K562 (cell line): ENCODE measurements around the gene TM9SF4. TPM values are rescaled to one million over a fixed set of nuclear protein-coding genes. Genes with fewer than 3 reads are reported as not detected.

ENCODE experiments used
- ATAC-seq: fragments of 200-7000 bp; cut with Tn5 transposase; 3 replicates; pipeline ENCODE4 v1.9.1; 2020; ENCODE audit warnings: moderate library complexity
- Bru-seq: library from RNA; stranded (reverse); fragments of 400-500 nt; gene quantifications from one replicate; lab custom pipeline; 2021; lab: Mats Ljungman, UMichigan
- BruChase-seq, 2 experiments: library from RNA; stranded (reverse); fragments of 400-500 nt; gene quantifications; one replicate each; lab custom pipeline; 2021; lab: Mats Ljungman, UMichigan
- BruUV-seq: library from RNA; stranded (reverse); fragments of 400-500 nt; replicated peaks from 2 replicates; lab custom pipeline; 2021; lab: Mats Ljungman, UMichigan
- CTCF ChIA-PET: fragments of 300-600 bp; formaldehyde crosslinking; extraction: SDS; loops from one replicate; lab custom pipeline; 2021; ENCODE audit warnings: low intra/inter-chr PET ratio; lab: Yijun Ruan, JAX
- POLR2A ChIA-PET: fragments of 300-600, 350-650 bp; sonication (Branson Sonifier 250); formaldehyde crosslinking; extraction: SDS; loops from one replicate; lab custom pipeline; 2021; ENCODE audit warnings: antibody characterized with exemption, inconsistent platforms; lab: Yijun Ruan, JAX
- DNase-seq, 4 experiments: peaks; one replicate each; pipeline versions ENCODE4 v3.0.0 to v3.0.0-alpha.2; 2011 to 2018; ENCODE audit warnings: low spot score in 3 of 4, mixed read lengths in 3 of 4; ENCODE audit errors: extremely low read depth in 1 of 4
- FAIRE-seq: peaks from 2 replicates; lab custom pipeline; 2011; peaks lifted over from hg19 to GRCh38; lab: Jason Lieb, UNC
- H2AFZ ChIP-seq: 2 replicates; pipeline ENCODE4 v1.6.0; 2011; ENCODE audit warnings: low read depth, low read length, control low read depth, inconsistent platforms
- H3K27ac ChIP-seq: fragments of 200-600 bp; 3 replicates; pipeline ENCODE4 v1.8.0; 2011; ENCODE audit warnings: low read depth, mild to moderate bottlenecking, control low read depth, inconsistent platforms, low read length, moderate library complexity, mixed read lengths; ENCODE audit errors: extremely low read depth
- H3K27me3 ChIP-seq, 2 experiments: fragments of 300-600 bp in 1 of 2; 2 replicates in 1 of 2; 3 replicates in 1 of 2; pipeline versions ENCODE4 v1.6.0 to v1.8.0; 2011; ENCODE audit warnings: inconsistent platforms in 2 of 2, low read length in 2 of 2, mild to moderate bottlenecking in 1 of 2, mixed read lengths in 1 of 2, moderate library complexity in 1 of 2; ENCODE audit not compliant: control insufficient read depth in 2 of 2, insufficient read depth in 2 of 2
- H3K36me3 ChIP-seq: fragments of 300-600 bp; 3 replicates; pipeline ENCODE4 v1.8.0; 2011; ENCODE audit warnings: mild to moderate bottlenecking, low read length, inconsistent platforms; ENCODE audit not compliant: control insufficient read depth, insufficient read depth
- H3K4me1 ChIP-seq, 2 experiments: fragments of 200-600 bp in 1 of 2; replicated peaks in 1 of 2; 2 replicates in 1 of 2; 3 replicates in 1 of 2; pipeline versions ENCODE4 v1.5.1 to v1.8.0; 2011; ENCODE audit warnings: inconsistent platforms in 2 of 2, low read length in 2 of 2, mild to moderate bottlenecking in 1 of 2, mixed read lengths in 1 of 2, moderate library complexity in 1 of 2; ENCODE audit not compliant: control insufficient read depth in 2 of 2, insufficient read depth in 2 of 2
- H3K4me2 ChIP-seq: 2 replicates; pipeline ENCODE4 v1.6.1; 2011; ENCODE audit warnings: low read length, control low read depth, inconsistent platforms, mixed read lengths; ENCODE audit not compliant: insufficient read depth
- H3K4me3 ChIP-seq: fragments of 200-600 bp; sonication (generic), shearing (Covaris generic); 2 replicates; pipeline ENCODE4 v1.5.1; 2016; ENCODE audit warnings: control low read depth, inconsistent platforms
- H3K79me2 ChIP-seq: fragments of 200-600 bp; 3 replicates; pipeline ENCODE4 v1.8.0; 2011; ENCODE audit warnings: low read length, inconsistent platforms; ENCODE audit not compliant: control insufficient read depth, insufficient read depth
- H3K9ac ChIP-seq, 2 experiments: 2 replicates each; pipeline versions ENCODE4 v1.6.0 to v1.6.1; 2011; ENCODE audit warnings: low read depth in 2 of 2, low read length in 2 of 2, control low read depth in 1 of 2, inconsistent platforms in 1 of 2, mild to moderate bottlenecking in 1 of 2, mixed read lengths in 1 of 2; ENCODE audit not compliant: insufficient read depth in 1 of 2
- H3K9me1 ChIP-seq: one replicate; pipeline ENCODE4 v1.6.0; 2011; ENCODE audit warnings: inconsistent platforms, mild to moderate bottlenecking, low read length, moderate library complexity; ENCODE audit not compliant: control insufficient read depth, insufficient read depth
- H3K9me3 ChIP-seq: replicated peaks from 2 replicates; pipeline ENCODE4 v1.5.1; 2011; ENCODE audit warnings: low read depth, low read length, inconsistent platforms; ENCODE audit not compliant: control insufficient read depth, insufficient read depth
- H4K20me1 ChIP-seq: replicated peaks from 2 replicates; pipeline ENCODE4 v1.6.1; 2011; ENCODE audit warnings: low read length, inconsistent platforms, mixed read lengths; ENCODE audit not compliant: control insufficient read depth, insufficient read depth
- ARHGAP35 ChIP-seq: fragments of 450-650 bp; IDR thresholded peaks from 2 replicates; pipeline ENCODE4 v1.6.1; 2018; ENCODE audit not compliant: partially characterized antibody
- ZNF24 ChIP-seq: fragments of 450-650 bp; IDR thresholded peaks from 2 replicates; pipeline ENCODE4 v1.6.1; 2016
- ZNF395 ChIP-seq: fragments of 200-800 bp; sonication (Bioruptor generic); IDR thresholded peaks from 2 replicates; pipeline ENCODE4 v1.6.1; 2017; ENCODE audit warnings: missing genetic modification characterization, missing compliant biosample characterization
- WGBS: fragments of 100-300 bp; shearing (Covaris generic); methylation state at CpG from one replicate; pipeline ENCODE4 v1.1.6; 2016; ENCODE audit warnings: low coverage, mixed read lengths; ENCODE audit not compliant: insufficient coverage; ENCODE audit errors: missing lambda C conversion rate; 5-methylcytosine and 5-hydroxymethylcytosine counted together
- in situ Hi-C: fragments of 300-500 bp; cut with MboI; formaldehyde crosslinking; loops from 4 replicates; pipeline ENCODE4 v1.15.0; 2018; ENCODE audit warnings: inconsistent platforms, mixed read lengths
- intact Hi-C: fragments of 100-400 bp; cut with micrococcal nuclease; formaldehyde crosslinking; loops from 2 replicates; pipeline ENCODE4 v1.14.2; 2022
- long read RNA-seq, 3 experiments: library from polyadenylated mRNA in 2 of 3; library from RNA in 1 of 3; unstranded in 2 of 3; stranded (forward) in 1 of 3; transcript quantifications; one replicate each; pipeline ENCODE4 v2.0.0, GENCODE V29; 2019 to 2022
- polyA minus RNA-seq, 3 experiments: library from RNA; depleted of rRNA, polyadenylated mRNA; stranded (reverse); fragments of >200 nt; gene quantifications; 2 replicates each; pipeline ENCODE4 v1.2.3, GENCODE V29; 2011
- polyA plus RNA-seq, 8 experiments: library from polyadenylated mRNA; depleted of rRNA in 4 of 8; stranded (reverse) in 5 of 8; unstranded in 3 of 8; fragments of >200 nt; fragmentation: Nextera tagmentation in 2 of 8; fragmentation: Illumina TruSeq in 1 of 8; extraction: Ambion mirVana in 2 of 8; extraction: Trizol in 1 of 8; gene quantifications; 2 replicates each; pipeline versions ENCODE4 v1.2.1 to v1.2.3, GENCODE V29; 2011 to 2014; ENCODE audit warnings: inconsistent platforms in 1 of 8, missing spikeins in 1 of 8
- total RNA-seq, 7 experiments: library from RNA; depleted of rRNA in 6 of 7; stranded (reverse); fragments of >200 nt in 6 of 7; fragmentation: Illumina TruSeq in 2 of 7; extraction: Trizol in 2 of 7; gene quantifications; 2 replicates each; pipeline versions ENCODE4 v1.2.1 to v1.2.3, GENCODE V29; 2011 to 2021; ENCODE audit warnings: low replicate concordance in 1 of 7
- TF ChIP-seq, protein P1 (sequence below), 2 experiments: fragments of 150-350 bp in 1 of 2; IDR thresholded peaks; 2 replicates each; pipeline ENCODE4 v1.6.1; 2012 to 2016; ENCODE audit warnings: low read depth in 2 of 2, low read length in 2 of 2, mild to moderate bottlenecking in 1 of 2, moderate library complexity in 1 of 2

TM9SF4 gene, protein sequence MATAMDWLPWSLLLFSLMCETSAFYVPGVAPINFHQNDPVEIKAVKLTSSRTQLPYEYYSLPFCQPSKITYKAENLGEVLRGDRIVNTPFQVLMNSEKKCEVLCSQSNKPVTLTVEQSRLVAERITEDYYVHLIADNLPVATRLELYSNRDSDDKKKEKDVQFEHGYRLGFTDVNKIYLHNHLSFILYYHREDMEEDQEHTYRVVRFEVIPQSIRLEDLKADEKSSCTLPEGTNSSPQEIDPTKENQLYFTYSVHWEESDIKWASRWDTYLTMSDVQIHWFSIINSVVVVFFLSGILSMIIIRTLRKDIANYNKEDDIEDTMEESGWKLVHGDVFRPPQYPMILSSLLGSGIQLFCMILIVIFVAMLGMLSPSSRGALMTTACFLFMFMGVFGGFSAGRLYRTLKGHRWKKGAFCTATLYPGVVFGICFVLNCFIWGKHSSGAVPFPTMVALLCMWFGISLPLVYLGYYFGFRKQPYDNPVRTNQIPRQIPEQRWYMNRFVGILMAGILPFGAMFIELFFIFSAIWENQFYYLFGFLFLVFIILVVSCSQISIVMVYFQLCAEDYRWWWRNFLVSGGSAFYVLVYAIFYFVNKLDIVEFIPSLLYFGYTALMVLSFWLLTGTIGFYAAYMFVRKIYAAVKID
- total RNA-seq (2011; cell fraction: chromatin; rRNA removed; ENCODE audit: low replicate concordance) = 78.5 and 135 TPM in 2 replicates
- total RNA-seq (2011; cell fraction: nucleolus; rRNA removed) = 130 and 142 TPM in 2 replicates
- total RNA-seq (2011; cell fraction: nucleoplasm; rRNA removed) = 113 and 145 TPM in 2 replicates
- total RNA-seq (2014; rRNA removed) = 14.5 and 22.1 TPM in 2 replicates
- total RNA-seq (2014; rRNA removed; fragmentation: Illumina TruSeq; extraction: Trizol) = 19.7 and 20.9 TPM in 2 replicates
- total RNA-seq (2015; rRNA removed; fragmentation: Illumina TruSeq; extraction: Trizol) = 25.6 and 29.2 TPM in 2 replicates
- 35.0 and 37.9 TPM in 2 replicates for total RNA-seq (2021)
- 39.7 and 54.8 TPM in 2 replicates for polyA plus RNA-seq (2011; rRNA removed)
- polyA plus RNA-seq (2011; cell fraction: cytosol; rRNA removed) = 46.2 and 53.5 TPM in 2 replicates
- 53.7 and 73.9 TPM in 2 replicates for polyA plus RNA-seq (2011; cell fraction: nucleus; rRNA removed)
- polyA plus RNA-seq (2012) = 30.7 and 40.9 TPM in 2 replicates
- polyA plus RNA-seq (2014; fragmentation: Illumina TruSeq; extraction: Trizol) = 41.0 and 46.3 TPM in 2 replicates
- polyA plus RNA-seq (2014; fragmentation: Nextera tagmentation; extraction: Ambion mirVana) = 10 to 100 TPM; 15.9 to 20.2 TPM
- polyA plus RNA-seq (2014; rRNA removed) = 26.9 and 30.2 TPM in 2 replicates
- 45.1 and 50.0 TPM in 2 replicates for polyA minus RNA-seq (2011; rRNA and poly(A)+ RNA removed)
- 38.8 and 51.2 TPM in 2 replicates for polyA minus RNA-seq (2011; cell fraction: cytosol; rRNA and poly(A)+ RNA removed)
- 41.9 and 70.4 TPM in 2 replicates for polyA minus RNA-seq (2011; cell fraction: nucleus; rRNA and poly(A)+ RNA removed)
- Bru-seq, nascent RNA = percentile 78 among the genes with signal in this experiment
- BruChase-seq, experiment 1, labeled RNA remaining after a 2-hour chase = percentile 82 among the genes with signal in this experiment
- BruChase-seq, experiment 2, labeled RNA remaining after a 6-hour chase = percentile 82 among the genes with signal in this experiment
- long read RNA-seq, experiment 1, transcript TM9SF4-202 (18 exons, 3,978 nt) = major isoform, 40 of 125 reads
- long read RNA-seq, experiment 1, partial matches to known transcripts = 26 of 125 reads
- long read RNA-seq, experiment 1, other reads (novel, unspliced or antisense) = 57 of 125 reads
- long read RNA-seq, experiment 2, partial matches to known transcripts = 17 of 32 reads
- long read RNA-seq, experiment 2, other reads (novel, unspliced or antisense) = 15 of 32 reads
- long read RNA-seq, experiment 3, transcript TM9SF4-202 (18 exons, 3,978 nt) = major isoform, 8 of 22 reads
- long read RNA-seq, experiment 3, partial matches to known transcripts = 1 of 22 reads
- long read RNA-seq, experiment 3, other reads (novel, unspliced or antisense) = 13 of 22 reads

GRCh38 chr20:32109392-32110172 lies at the start of gene TM9SF4:
TM9SF4 (plus strand) TSS chr20:32109714; CDS start chr20:32109741, 27 bp downstream.
- FAIRE-seq = peak; percentile 91
- Histone ChIP-seq H4K20me1 (peaks cover 11% of the 10 kb centered on the region; the same call in 1 of the 2 replicates), H3K27me3 (peaks cover 6 to 9% of the 10 kb centered on the region in 2 experiments; a peak in 3 of 5 replicates), H3K4me3 (peak within 1 kb of the TSS; percentile 89), H3K27ac (peak within 1 kb of the TSS; percentile 100), H3K9ac (peak within 1 kb of the TSS; percentile 97 to 100), H3K36me3 (peaks cover 16% of the 10 kb centered on the region), H3K9me3 (no peaks in the 10 kb centered on the region; the same call in 1 of the 2 replicates), H3K79me2 (peaks cover 50% of the 10 kb centered on the region), H3K4me1 (peaks cover 0 to 8% of the 10 kb centered on the region in 2 experiments; a peak in 2 of 5 replicates), H3K4me2 (peak within 1 kb of the TSS; percentile 100), H3K9me1 (no peaks in the 10 kb centered on the region), H2AFZ (peak within 1 kb of the TSS; percentile 100)
- ATAC-seq = peak; percentile 87
- in situ Hi-C loops = no loop called here
- ChIA-PET CTCF (no interaction called here), POLR2A (interaction anchor here (0.6 to 1.1 kb wide), 5 partner anchors 8 to 271 kb away, joined by 3 to 4 read pairs (median 3); no protein-coding TSS in a partner anchor)
- BruUV-seq = no TSS peak
- DNase-seq = peak; percentile 89 to 96 (median 94)
- intact Hi-C loops = no loop called here
- 1% methylated on average over 38 of the region's 38 CpGs for WGBS
- TF ChIP-seq, protein P1, sequence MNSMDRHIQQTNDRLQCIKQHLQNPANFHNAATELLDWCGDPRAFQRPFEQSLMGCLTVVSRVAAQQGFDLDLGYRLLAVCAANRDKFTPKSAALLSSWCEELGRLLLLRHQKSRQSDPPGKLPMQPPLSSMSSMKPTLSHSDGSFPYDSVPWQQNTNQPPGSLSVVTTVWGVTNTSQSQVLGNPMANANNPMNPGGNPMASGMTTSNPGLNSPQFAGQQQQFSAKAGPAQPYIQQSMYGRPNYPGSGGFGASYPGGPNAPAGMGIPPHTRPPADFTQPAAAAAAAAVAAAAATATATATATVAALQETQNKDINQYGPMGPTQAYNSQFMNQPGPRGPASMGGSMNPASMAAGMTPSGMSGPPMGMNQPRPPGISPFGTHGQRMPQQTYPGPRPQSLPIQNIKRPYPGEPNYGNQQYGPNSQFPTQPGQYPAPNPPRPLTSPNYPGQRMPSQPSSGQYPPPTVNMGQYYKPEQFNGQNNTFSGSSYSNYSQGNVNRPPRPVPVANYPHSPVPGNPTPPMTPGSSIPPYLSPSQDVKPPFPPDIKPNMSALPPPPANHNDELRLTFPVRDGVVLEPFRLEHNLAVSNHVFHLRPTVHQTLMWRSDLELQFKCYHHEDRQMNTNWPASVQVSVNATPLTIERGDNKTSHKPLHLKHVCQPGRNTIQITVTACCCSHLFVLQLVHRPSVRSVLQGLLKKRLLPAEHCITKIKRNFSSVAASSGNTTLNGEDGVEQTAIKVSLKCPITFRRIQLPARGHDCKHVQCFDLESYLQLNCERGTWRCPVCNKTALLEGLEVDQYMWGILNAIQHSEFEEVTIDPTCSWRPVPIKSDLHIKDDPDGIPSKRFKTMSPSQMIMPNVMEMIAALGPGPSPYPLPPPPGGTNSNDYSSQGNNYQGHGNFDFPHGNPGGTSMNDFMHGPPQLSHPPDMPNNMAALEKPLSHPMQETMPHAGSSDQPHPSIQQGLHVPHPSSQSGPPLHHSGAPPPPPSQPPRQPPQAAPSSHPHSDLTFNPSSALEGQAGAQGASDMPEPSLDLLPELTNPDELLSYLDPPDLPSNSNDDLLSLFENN (IDR thresholded peaks at IDR 0.05; ENCODE audit: low read depth in 2 of 2, low read length in 2 of 2) = peak; percentile 6 to 42; a peak in 1 of 4 replicates
- no peak for TF ChIP-seq ARHGAP35
- TF ChIP-seq ZNF24 = no peak
- TF ChIP-seq ZNF395 = peak; percentile 93
